ENCODE measurements around the gene CACUL1.

CACUL1 gene

GRCh38 chr10:118701529-118702323, 53.0 kb downstream of the CACUL1 start:
- FAIRE-seq (no peak), DNase-seq (ENCODE audit: insufficient read length) (no peak)
- TF ChIP-seq TAF1 (IDR thresholded peaks at IDR 0.05; ENCODE audit: borderline replicate concordance, low read depth, low read length) (no peak), POLR2AphosphoS5 (IDR thresholded peaks at IDR 0.05; ENCODE audit: low read depth, low read length) (no peak), POLR2A (IDR thresholded peaks at IDR 0.05; ENCODE audit: low read depth, low read length) (no peak)

GRCh38 chr10:118698421-118698820, 56.3 kb downstream of the CACUL1 start:
- DNase-seq (ENCODE audit: insufficient read length) = no peak
- FAIRE-seq = no peak
- TF ChIP-seq POLR2AphosphoS5 (IDR thresholded peaks at IDR 0.05; ENCODE audit: low read depth, low read length) (no peak), POLR2A (IDR thresholded peaks at IDR 0.05; ENCODE audit: low read depth, low read length) (no peak), TAF1 (IDR thresholded peaks at IDR 0.05; ENCODE audit: borderline replicate concordance, low read depth, low read length) (no peak)

GRCh38 chr10:118694848-118695247, 59.9 kb downstream of the CACUL1 start:
- no peak for FAIRE-seq
- TF ChIP-seq TAF1 (IDR thresholded peaks at IDR 0.05; ENCODE audit: borderline replicate concordance, low read depth, low read length) (no peak), POLR2AphosphoS5 (IDR thresholded peaks at IDR 0.05; ENCODE audit: low read depth, low read length) (no peak), POLR2A (IDR thresholded peaks at IDR 0.05; ENCODE audit: low read depth, low read length) (no peak)
- no peak for DNase-seq (ENCODE audit: insufficient read length)

GRCh38 chr10:118692872-118693271, 61.9 kb downstream of the CACUL1 start:
- FAIRE-seq = no peak
- TF ChIP-seq POLR2A (IDR thresholded peaks at IDR 0.05; ENCODE audit: low read depth, low read length) (no peak), POLR2AphosphoS5 (IDR thresholded peaks at IDR 0.05; ENCODE audit: low read depth, low read length) (no peak), TAF1 (IDR thresholded peaks at IDR 0.05; ENCODE audit: borderline replicate concordance, low read depth, low read length) (no peak)
- no peak for DNase-seq (ENCODE audit: insufficient read length)

- FAIRE-seq = no peak
- TF ChIP-seq TAF1 (IDR thresholded peaks at IDR 0.05; ENCODE audit: borderline replicate concordance, low read depth, low read length) = no peak
- TF ChIP-seq POLR2A (IDR thresholded peaks at IDR 0.05; ENCODE audit: low read depth, low read length) = no peak
- no peak for TF ChIP-seq POLR2AphosphoS5 (IDR thresholded peaks at IDR 0.05; ENCODE audit: low read depth, low read length)
- DNase-seq (ENCODE audit: insufficient read length) = no peak
Observed at GRCh38 chr10:118689070-118689858, 65.5 kb downstream of the CACUL1 start.

GRCh38 chr10:118687472-118687871, 67.3 kb downstream of the CACUL1 start:
- no peak for TF ChIP-seq TAF1 (IDR thresholded peaks at IDR 0.05; ENCODE audit: borderline replicate concordance, low read depth, low read length)
- TF ChIP-seq POLR2A (IDR thresholded peaks at IDR 0.05; ENCODE audit: low read depth, low read length) = no peak
- TF ChIP-seq POLR2AphosphoS5 (IDR thresholded peaks at IDR 0.05; ENCODE audit: low read depth, low read length) = no peak

GRCh38 chr10:118682533-118682932, 72.2 kb downstream of the CACUL1 start:
- TF ChIP-seq POLR2AphosphoS5 (IDR thresholded peaks at IDR 0.05; ENCODE audit: low read depth, low read length) (no peak), TAF1 (IDR thresholded peaks at IDR 0.05; ENCODE audit: borderline replicate concordance, low read depth, low read length) (no peak), POLR2A (IDR thresholded peaks at IDR 0.05; ENCODE audit: low read depth, low read length) (no peak)
- FAIRE-seq (no peak), DNase-seq (ENCODE audit: insufficient read length) (no peak)

More at GRCh38 chr10:118687472-118687871, 67.3 kb downstream of the CACUL1 start:
- no peak for DNase-seq (ENCODE audit: insufficient read length)
- no peak for FAIRE-seq

- no peak for FAIRE-seq
- TF ChIP-seq POLR2AphosphoS5 (IDR thresholded peaks at IDR 0.05; ENCODE audit: low read depth, low read length) = no peak
- no peak for TF ChIP-seq POLR2A (IDR thresholded peaks at IDR 0.05; ENCODE audit: low read depth, low read length)
- TF ChIP-seq TAF1 (IDR thresholded peaks at IDR 0.05; ENCODE audit: borderline replicate concordance, low read depth, low read length) = no peak
- DNase-seq (ENCODE audit: insufficient read length) = no peak
Observed at GRCh38 chr10:118680197-118680596, 74.6 kb downstream of the CACUL1 start.

- no peak for FAIRE-seq
- no peak for TF ChIP-seq POLR2A (IDR thresholded peaks at IDR 0.05; ENCODE audit: low read depth, low read length)
- no peak for TF ChIP-seq POLR2AphosphoS5 (IDR thresholded peaks at IDR 0.05; ENCODE audit: low read depth, low read length)
- no peak for TF ChIP-seq TAF1 (IDR thresholded peaks at IDR 0.05; ENCODE audit: borderline replicate concordance, low read depth, low read length)
Observed at GRCh38 chr10:118674226-118674919, 80.4 kb downstream of the CACUL1 start.

GRCh38 chr10:118672766-118673715, 81.7 kb downstream of the CACUL1 start:
- DNase-seq (ENCODE audit: insufficient read length) = no peak
- no peak for TF ChIP-seq POLR2AphosphoS5 (IDR thresholded peaks at IDR 0.05; ENCODE audit: low read depth, low read length)
- TF ChIP-seq TAF1 (IDR thresholded peaks at IDR 0.05; ENCODE audit: borderline replicate concordance, low read depth, low read length) = no peak
- TF ChIP-seq POLR2A (IDR thresholded peaks at IDR 0.05; ENCODE audit: low read depth, low read length) = no peak
- FAIRE-seq = no peak

More at GRCh38 chr10:118674226-118674919, 80.4 kb downstream of the CACUL1 start:
- DNase-seq (ENCODE audit: insufficient read length) = no peak

Measured in GM12892 (cell line).